ENCODE data around the gene IL17B.

The IL17B gene, protein sequence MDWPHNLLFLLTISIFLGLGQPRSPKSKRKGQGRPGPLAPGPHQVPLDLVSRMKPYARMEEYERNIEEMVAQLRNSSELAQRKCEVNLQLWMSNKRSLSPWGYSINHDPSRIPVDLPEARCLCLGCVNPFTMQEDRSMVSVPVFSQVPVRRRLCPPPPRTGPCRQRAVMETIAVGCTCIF

DNA sequence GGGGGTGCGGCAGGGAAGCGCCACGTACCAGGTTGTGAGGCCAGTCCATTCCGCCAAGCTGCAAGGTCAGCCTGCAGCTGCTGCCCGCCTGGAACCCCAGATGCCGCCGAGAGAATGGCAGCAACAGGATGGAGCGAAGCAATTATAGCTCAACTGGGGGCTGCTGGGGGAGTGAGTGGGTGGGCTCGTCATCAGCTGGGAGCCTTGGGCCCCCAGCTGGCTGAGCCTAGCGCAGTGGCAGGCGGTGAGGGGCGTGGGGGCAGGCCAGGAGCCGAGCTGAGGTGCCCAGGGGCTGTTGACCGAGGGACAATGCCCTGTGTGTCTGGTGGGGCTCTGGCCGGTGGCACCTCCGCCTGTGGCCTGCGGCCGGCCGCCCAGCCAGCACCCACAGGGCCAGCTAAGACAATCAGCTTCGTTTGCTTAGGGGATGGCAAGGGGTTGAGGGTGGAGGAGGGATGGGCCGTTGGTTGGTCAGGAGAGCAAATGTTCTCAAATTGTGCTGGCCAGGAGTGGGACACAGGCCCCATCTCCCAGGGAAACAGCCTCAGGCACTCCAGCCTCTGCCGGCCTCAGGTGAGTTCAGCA lies at the start of gene IL17B:
Gene IL17B, minus strand, starts transcription at position 116 of the 585 bp plus-strand sequence. Its CDS starts 67 bp downstream, at position 49.
- Mint-ChIP-seq H3K36me3 (no peaks in the 10 kb centered on the region), H3K9me3 (no peaks in the 10 kb centered on the region), H3K27ac (no peak within 1 kb of the TSS), H3K4me1 (no peaks in the 10 kb centered on the region), H3K4me3 (no peak within 1 kb of the TSS), H3K27me3 (no peaks in the 10 kb centered on the region)

DNA sequence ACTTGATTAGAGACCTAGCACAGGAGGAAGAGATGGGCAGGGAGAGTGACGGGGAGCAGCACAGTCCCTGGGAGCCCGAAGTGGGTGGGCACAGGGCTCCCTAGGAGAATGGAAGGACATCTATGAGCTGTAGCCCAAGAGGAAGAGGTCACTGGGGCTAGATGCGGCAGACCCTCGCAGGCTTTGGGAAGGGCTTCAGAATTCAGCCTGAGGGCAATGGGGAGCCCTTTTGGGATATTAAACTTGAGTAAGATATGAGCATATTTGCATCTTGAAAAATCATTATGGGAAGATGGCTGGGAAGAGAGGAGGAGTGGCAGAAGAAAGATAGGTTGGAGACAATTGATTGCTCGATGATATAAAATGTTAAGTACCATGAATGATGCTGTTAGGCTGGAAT lies 48.9 kb upstream of the IL17B start:
- no peak overlapping the region for H3K27ac Mint-ChIP-seq
- no peaks in the 10 kb centered on the region for H3K27me3 Mint-ChIP-seq
- no peaks in the 10 kb centered on the region for H3K36me3 Mint-ChIP-seq
- no peak overlapping the region for H3K4me3 Mint-ChIP-seq
- H3K9me3 Mint-ChIP-seq: no peaks in the 10 kb centered on the region
- no peaks in the 10 kb centered on the region for H3K4me1 Mint-ChIP-seq

DNA sequence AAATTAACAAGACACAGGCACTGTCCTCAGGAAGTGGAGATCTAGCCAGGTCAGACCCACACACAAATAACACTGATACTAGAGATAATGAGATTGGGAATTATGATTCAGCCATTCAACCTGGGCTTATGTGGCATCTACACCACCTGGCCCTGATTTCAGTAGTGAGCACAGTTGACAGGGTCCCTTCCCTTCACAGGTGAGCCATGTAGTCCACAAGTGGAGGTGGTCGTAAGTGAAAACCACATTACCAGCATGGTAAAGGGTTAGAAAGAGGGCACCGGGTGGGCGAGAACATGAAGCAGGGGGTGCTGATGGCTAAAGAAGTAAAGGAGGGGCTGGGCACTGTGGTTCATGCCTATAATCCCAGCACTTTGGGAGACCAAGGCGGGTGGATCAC lies 48.3 kb upstream of the IL17B start:
- no peaks in the 10 kb centered on the region for H3K9me3 Mint-ChIP-seq
- no peak overlapping the region for H3K4me3 Mint-ChIP-seq
- no peaks in the 10 kb centered on the region for H3K36me3 Mint-ChIP-seq
- H3K27me3 Mint-ChIP-seq: no peaks in the 10 kb centered on the region
- H3K27ac Mint-ChIP-seq: no peak overlapping the region
- H3K4me1 Mint-ChIP-seq: no peaks in the 10 kb centered on the region

DNA sequence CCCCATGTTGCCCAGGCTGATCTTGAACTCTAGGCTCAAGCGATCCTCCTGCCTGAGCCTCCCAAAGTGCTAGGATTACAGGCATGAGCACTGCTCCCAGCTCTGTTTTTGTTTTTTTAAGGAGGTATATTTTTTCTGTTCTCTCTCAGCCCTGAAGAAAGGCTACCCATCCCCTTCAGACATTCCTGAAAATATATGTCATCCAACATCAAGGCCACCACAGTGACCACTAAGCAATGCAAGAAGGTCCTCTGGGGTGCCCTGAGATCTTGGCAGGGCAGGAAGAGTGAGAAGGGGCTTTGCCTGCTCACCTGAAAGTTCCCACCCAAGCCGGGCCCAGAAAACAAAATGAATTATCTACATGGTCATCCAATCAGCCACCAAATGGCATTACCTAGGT lies 47.8 kb upstream of the IL17B start:
- Mint-ChIP-seq H3K4me1 (peaks cover 4% of the 10 kb centered on the region), H3K4me3 (no peak overlapping the region), H3K27ac (no peak overlapping the region), H3K36me3 (no peaks in the 10 kb centered on the region), H3K27me3 (no peaks in the 10 kb centered on the region), H3K9me3 (no peaks in the 10 kb centered on the region)

DNA sequence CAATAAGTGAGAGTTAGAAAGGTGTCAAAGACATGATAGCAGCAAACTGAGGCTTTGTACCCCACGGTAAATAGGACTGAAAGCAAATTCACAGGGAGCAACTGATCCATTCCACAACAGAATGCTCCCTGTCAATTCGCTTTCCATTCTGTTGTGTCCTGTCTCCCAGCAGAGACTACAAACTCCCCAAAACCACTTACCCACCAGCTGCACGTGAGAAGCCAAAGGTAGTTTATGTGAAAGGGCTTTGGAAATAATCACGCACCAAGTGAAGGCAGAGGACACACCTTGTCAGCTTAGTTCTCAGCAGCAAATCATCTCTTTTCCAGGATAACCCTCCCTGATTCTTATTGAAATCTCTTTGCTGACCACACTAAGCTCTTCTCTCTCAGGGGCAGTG lies 46.6 kb upstream of the IL17B start:
- no peaks in the 10 kb centered on the region for H3K27me3 Mint-ChIP-seq

DNA sequence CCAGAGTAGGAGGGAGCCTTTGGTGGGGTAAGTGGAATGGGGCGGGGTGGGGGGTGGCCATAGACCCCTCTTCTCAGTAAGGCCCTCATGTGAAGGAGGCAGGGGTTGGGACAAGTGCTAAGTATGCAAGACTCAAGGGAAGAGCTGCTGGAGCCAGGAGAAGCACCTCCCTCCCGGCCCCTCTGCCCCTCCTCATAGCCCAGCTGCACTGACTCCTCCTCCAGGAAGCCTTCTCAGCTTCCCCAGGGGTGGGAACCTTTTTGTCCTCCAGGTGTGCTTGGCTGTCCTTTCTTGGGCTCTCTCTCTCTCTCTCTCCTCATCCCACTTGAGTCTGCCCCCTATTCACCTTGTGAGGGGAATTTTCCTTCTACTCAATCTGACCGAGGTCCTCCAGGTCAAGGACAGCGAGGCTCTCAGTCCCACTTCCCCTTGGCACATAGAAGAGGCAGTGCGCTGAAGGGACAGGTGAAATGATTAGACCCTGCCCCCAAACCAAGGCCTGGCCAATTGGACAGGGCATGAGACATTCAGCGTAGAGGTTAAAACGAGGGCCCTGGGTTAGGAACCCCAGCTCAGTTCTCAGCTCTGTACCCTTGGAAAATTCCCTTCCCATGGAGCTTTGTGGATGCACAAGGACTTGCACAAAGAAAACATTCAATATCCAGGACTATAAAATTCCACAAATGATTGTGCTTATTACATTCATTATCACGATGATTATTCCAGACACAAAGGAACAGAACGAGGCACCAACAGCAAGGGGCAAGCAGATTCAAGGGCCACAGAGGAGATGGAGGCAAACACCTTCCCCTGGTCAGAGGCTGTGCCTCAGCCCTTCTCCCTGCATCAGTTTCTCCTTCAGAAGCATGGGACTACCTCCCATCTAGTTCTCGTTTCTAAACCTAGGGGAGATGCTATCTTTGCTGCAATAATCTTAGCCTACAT lies 45.6 kb upstream of the IL17B start:
- no peaks in the 10 kb centered on the region for H3K36me3 Mint-ChIP-seq
- H3K9me3 Mint-ChIP-seq: no peaks in the 10 kb centered on the region
- H3K4me1 Mint-ChIP-seq: peaks cover 6% of the 10 kb centered on the region
- H3K27me3 Mint-ChIP-seq: no peaks in the 10 kb centered on the region
- H3K4me3 Mint-ChIP-seq: no peak overlapping the region
- no peak overlapping the region for H3K27ac Mint-ChIP-seq

More for the DNA sequence above, 46.6 kb upstream of the IL17B start:
- H3K4me3 Mint-ChIP-seq: no peak overlapping the region
- peaks cover 6% of the 10 kb centered on the region for H3K4me1 Mint-ChIP-seq
- no peak overlapping the region for H3K27ac Mint-ChIP-seq
- H3K9me3 Mint-ChIP-seq: no peaks in the 10 kb centered on the region
- H3K36me3 Mint-ChIP-seq: no peaks in the 10 kb centered on the region

DNA sequence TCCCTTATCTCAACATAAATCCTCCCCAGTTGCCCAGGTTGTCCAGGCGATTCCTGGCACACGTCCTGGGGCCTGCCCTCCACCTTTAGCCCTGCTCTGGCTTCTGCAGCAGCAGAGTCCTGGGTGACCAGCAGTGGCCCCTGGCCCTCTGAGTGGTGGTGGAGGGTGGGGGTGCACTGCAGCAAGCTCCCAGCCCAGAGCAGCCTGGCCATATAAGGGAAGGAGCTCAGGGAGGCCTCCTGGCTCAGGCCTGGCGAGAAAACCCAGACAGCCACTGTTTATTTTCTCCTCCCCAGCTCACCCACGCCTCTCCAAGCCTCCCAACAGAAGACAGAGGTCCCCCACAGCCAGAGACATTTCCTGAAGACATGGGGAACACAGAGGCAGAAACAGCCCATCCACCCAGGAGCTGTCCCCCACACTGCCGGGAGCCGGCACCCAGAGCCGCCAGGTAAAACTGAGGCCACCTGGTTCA lies 44.7 kb upstream of the IL17B start:
- H3K4me3 Mint-ChIP-seq: no peak overlapping the region
- H3K9me3 Mint-ChIP-seq: no peaks in the 10 kb centered on the region
- no peak overlapping the region for H3K27ac Mint-ChIP-seq
- peaks cover 6% of the 10 kb centered on the region for H3K4me1 Mint-ChIP-seq
- H3K36me3 Mint-ChIP-seq: no peaks in the 10 kb centered on the region
- no peaks in the 10 kb centered on the region for H3K27me3 Mint-ChIP-seq

DNA sequence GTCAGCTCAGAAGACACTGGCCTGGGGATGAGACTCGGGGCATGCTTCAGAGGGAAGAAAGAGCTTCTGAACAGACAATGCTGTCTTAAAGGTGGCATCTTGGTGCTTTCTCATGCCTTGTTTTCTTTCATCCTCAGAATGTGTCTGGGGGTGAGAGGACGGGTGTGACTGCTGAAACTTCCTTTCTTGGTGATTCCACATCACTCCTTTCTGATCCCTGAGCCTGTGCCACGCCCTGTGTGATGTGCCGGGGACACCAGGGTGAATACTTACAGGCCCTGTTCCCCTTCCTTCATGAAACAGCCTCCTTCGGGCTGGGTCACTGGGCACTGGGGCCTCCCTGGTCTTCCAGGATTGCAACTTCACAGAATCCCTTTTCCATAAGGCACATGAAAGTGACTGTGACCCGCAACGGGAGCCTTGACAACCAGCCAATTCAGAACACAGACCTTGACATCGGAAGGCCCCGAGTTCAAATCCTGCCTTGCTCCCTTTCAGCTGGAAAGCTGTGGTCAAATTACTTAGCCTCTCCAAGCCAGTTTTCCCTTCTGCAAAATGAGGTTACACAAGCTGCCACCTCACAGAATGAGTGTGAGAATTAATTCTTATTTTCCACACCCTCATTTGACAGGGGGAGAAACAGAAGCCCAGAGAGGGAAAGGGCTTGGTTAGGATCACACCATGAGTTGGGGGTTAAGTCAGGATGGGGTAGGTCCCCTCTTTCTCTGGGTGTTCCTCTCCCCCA lies 44.1 kb upstream of the IL17B start:
- H3K27ac Mint-ChIP-seq: no peak overlapping the region
- no peaks in the 10 kb centered on the region for H3K9me3 Mint-ChIP-seq
- H3K36me3 Mint-ChIP-seq: no peaks in the 10 kb centered on the region
- no peak overlapping the region for H3K4me3 Mint-ChIP-seq
- H3K4me1 Mint-ChIP-seq: peaks cover 6% of the 10 kb centered on the region
- H3K27me3 Mint-ChIP-seq: no peaks in the 10 kb centered on the region

DNA sequence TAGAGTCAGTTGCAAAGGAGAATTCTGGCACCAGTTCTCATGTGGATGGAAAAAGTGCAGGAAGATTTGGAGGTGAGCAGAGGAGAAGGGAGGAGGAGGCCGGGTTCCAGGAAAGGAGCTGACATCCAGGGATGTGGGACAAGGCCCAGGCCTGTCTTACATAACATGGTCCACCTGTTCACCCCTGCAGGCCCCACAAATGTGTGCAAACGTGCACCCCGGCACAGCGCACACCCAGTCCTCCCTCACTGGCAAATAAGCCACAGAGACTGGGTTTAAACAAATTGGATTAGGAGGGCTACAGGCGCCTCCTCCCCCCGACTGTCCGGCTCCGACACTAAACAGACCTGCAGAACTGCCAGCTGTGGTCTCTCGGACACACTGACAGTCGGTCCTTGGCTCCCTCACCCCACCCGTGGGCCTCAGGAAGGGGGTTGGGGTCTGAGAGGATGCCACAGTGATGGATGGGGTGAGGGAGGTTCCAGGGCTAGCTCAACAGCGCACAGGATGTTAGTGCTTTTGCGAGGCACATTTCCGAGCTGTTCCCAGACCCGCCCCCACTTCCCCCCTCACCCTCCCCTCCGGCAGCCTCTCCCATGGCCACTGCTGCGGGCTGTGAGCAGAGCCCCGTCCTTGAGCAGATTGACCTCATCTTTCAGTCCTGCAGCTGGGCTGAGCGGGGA lies 43.4 kb upstream of the IL17B start:
- H3K4me3 Mint-ChIP-seq: no peak overlapping the region
- no peak overlapping the region for H3K27ac Mint-ChIP-seq
- H3K36me3 Mint-ChIP-seq: no peaks in the 10 kb centered on the region
- H3K9me3 Mint-ChIP-seq: no peaks in the 10 kb centered on the region
- H3K27me3 Mint-ChIP-seq: no peaks in the 10 kb centered on the region
- H3K4me1 Mint-ChIP-seq: peaks cover 6% of the 10 kb centered on the region

DNA sequence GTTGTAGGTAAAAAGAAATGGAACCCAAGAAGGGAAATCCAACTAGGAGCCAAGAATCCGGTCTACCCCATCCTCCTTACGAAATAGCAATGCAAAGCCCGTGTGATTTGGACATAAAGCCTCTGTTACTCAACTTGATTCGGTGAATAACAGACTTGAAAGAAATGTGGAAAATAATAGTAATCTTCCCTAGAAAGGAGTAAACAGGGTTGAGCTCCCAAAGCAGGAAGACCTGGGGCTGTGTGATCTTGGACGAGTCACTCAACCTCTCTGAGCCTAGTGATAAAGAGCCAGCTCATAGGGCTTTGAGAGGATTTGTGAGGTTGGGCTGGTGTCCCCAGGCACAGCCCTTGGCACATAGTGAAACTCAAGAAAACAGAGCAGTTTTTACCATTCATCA lies 42.7 kb upstream of the IL17B start:
- Mint-ChIP-seq H3K27ac (no peak overlapping the region), H3K9me3 (no peaks in the 10 kb centered on the region), H3K36me3 (no peaks in the 10 kb centered on the region), H3K27me3 (no peaks in the 10 kb centered on the region), H3K4me3 (no peak overlapping the region), H3K4me1 (peaks cover 6% of the 10 kb centered on the region)

DNA sequence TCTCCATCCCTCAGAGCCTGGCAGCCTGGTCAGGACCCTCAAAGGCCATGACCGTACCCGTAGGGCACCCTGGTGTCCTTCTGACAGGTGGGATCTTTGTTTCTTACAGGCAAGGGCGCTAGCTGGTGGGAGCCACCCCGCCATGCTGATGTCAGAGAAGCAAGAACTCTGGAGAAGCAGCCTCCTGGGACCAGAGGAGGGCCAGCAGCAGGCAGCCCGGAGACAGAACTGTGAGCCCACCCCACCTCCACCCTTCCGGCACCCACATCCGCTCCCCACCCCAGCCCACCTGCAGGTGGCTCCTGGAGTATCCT lies 42.2 kb upstream of the IL17B start:
- no peaks in the 10 kb centered on the region for H3K9me3 Mint-ChIP-seq
- H3K4me1 Mint-ChIP-seq: peaks cover 6% of the 10 kb centered on the region
- no peaks in the 10 kb centered on the region for H3K36me3 Mint-ChIP-seq
- no peaks in the 10 kb centered on the region for H3K27me3 Mint-ChIP-seq
- H3K4me3 Mint-ChIP-seq: no peak overlapping the region
- H3K27ac Mint-ChIP-seq: no peak overlapping the region

DNA sequence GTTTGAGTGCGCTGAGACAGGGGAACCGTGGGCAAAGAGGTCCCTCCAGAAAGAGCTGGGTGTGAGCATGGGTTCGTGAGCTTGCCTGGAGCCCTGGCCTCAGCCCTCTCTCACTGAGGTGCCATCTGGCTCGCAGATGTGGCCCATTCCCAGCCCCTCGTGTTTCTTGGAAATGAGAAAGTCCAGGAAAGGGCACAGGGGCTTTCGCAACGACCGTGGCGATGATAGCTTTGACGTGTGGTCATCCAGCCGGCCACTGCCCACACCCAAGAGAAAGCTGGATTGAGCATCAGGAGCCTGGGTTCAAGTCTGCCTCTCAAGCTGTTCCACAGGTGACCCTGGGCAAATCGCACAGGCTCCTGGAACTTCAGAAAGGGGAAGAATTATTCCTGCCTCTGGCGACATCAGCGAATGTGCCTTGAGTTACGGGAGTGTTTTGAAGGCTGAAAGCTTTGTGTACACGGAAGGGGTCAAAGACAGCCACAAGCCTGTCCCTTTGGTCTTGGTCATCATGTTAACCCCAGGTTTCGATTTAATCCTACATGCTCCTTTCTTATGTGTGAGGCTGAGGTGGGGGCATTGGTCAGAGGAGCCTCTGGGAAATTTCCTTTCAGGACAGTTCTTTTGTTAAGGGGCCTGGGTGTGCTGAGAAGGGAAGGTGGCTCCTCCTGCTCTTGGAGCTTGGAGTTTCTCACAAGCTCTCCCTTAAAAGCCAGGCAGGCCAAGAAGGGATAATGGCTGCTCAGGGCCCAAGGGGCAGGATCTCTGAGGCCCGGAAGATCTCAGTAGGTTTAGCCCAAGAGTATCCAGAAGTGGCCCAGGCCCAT lies 41.7 kb upstream of the IL17B start:
- H3K36me3 Mint-ChIP-seq: no peaks in the 10 kb centered on the region
- no peaks in the 10 kb centered on the region for H3K27me3 Mint-ChIP-seq
- no peak overlapping the region for H3K4me3 Mint-ChIP-seq
- peaks cover 6% of the 10 kb centered on the region for H3K4me1 Mint-ChIP-seq
- no peak overlapping the region for H3K27ac Mint-ChIP-seq
- H3K9me3 Mint-ChIP-seq: no peaks in the 10 kb centered on the region

DNA sequence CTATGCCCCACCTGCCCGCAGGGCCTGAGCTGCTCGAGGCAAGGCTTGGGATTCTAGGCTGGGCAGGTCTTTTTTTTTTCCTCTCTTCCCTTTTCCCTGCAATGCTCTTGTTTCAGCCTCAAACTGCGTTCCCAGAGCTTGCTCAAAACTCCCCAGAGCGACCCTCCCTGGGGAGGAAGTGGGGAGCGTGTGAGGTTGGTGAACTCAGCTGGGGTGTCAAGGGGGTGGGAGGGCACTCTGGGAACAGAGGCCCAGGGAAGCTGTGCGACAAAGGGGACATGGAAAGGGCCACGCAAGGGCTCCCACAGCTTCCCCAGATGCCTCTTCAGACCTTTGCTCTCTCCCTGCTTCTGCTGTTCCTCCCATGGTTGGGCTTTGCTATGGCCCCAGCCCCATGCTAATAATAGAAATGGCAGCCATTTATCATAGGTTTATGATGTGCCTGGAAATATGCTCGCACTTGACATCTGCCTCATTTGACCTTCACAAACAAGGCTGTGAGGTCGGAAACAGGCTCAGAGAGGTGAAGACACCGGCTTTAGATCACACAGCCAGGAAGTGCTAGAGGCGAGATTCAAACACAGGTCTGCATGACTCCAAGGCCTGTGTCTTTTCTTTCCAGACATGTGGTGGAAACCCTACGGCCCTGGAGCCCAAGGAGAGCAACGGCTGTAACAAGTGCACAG lies 40.9 kb upstream of the IL17B start:
- Mint-ChIP-seq H3K4me3 (no peak overlapping the region), H3K27me3 (no peaks in the 10 kb centered on the region), H3K27ac (no peak overlapping the region)

DNA sequence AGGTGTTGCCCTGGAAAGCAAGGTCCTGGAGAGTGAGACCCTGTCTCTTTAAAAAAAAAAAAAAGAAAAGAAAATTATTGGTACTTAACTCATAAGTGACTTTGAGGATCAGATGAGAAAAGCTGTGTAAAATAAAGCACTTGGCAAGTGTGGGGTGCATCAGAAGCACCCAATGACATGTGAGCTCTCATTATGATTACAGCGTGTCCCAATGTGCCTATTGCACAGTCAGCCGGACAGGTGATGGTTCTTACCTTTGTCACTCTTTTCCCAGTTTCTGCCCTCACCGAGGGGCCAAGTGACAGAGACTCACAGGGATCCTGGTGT lies 40.4 kb upstream of the IL17B start:
- H3K4me1 Mint-ChIP-seq: peaks cover 6% of the 10 kb centered on the region
- H3K4me3 Mint-ChIP-seq: no peak overlapping the region
- H3K27me3 Mint-ChIP-seq: no peaks in the 10 kb centered on the region
- no peaks in the 10 kb centered on the region for H3K9me3 Mint-ChIP-seq
- H3K36me3 Mint-ChIP-seq: no peaks in the 10 kb centered on the region
- H3K27ac Mint-ChIP-seq: no peak overlapping the region

More for the DNA sequence above, 40.9 kb upstream of the IL17B start:
- H3K36me3 Mint-ChIP-seq: no peaks in the 10 kb centered on the region
- H3K9me3 Mint-ChIP-seq: no peaks in the 10 kb centered on the region
- peaks cover 6% of the 10 kb centered on the region for H3K4me1 Mint-ChIP-seq

All from activated naive CD4-positive, alpha-beta T cell treated with anti-CD3 and anti-CD28 coated beads, Interleukin-2, amount 50 U/mL, for 24 hours (primary cell).